HT-29 (cell line): ENCODE data around the gene NPM1. TPM values are rescaled to one million over a fixed set of nuclear protein-coding genes. Genes with fewer than 3 reads are reported as not detected.

Experiments used
- DNase-seq: peaks from one replicate; pipeline ENCODE4 v3.0.0-alpha.2; 2015; ENCODE audit warnings: low spot score
- total RNA-seq: library from RNA; depleted of rRNA; stranded (reverse); fragments of >200 nt; shearing (Covaris generic); gene quantifications from 2 replicates; pipeline ENCODE4 v1.2.3, GENCODE V29; 2014

The NPM1 gene
- total RNA-seq, 1 experiment from 2014 or later, result 896 TPM

GRCh38 chr5:171427318-171428167, 39.9 kb downstream of the NPM1 start:
- no peak for DNase-seq

GRCh38 chr5:171428168-171428696, 40.6 kb downstream of the NPM1 start:
- DNase-seq, result no peak

GRCh38 chr5:171428809-171429542, 41.3 kb downstream of the NPM1 start:
- DNase-seq, result no peak

GRCh38 chr5:171429543-171429910, 41.9 kb downstream of the NPM1 start:
- no peak for DNase-seq

GRCh38 chr5:171431251-171431777, 43.7 kb downstream of the NPM1 start:
- no peak for DNase-seq

- DNase-seq, result no peak
Measured at GRCh38 chr5:171432076-171432475, 44.4 kb downstream of the NPM1 start.

- no peak for DNase-seq
Measured at GRCh38 chr5:171432583-171433351, 45.1 kb downstream of the NPM1 start.

GRCh38 chr5:171433352-171433698, 45.7 kb downstream of the NPM1 start:
- DNase-seq, result no peak

GRCh38 chr5:171433982-171434676, 46.5 kb downstream of the NPM1 start:
- DNase-seq, result no peak

- DNase-seq, result no peak
Measured at GRCh38 chr5:171434874-171435273, 47.2 kb downstream of the NPM1 start.

GRCh38 chr5:171435908-171436307, 48.3 kb downstream of the NPM1 start:
- no peak for DNase-seq

GRCh38 chr5:171436804-171437285, 49.2 kb downstream of the NPM1 start:
- no peak for DNase-seq

- DNase-seq, result no peak
Measured at GRCh38 chr5:171437286-171437821, 49.7 kb downstream of the NPM1 start.

- no peak for DNase-seq
Measured at GRCh38 chr5:171438738-171439137, 51.1 kb downstream of the NPM1 start.

- no peak for DNase-seq
Measured at GRCh38 chr5:171441246-171441791, 53.7 kb downstream of the NPM1 start.

GRCh38 chr5:171442287-171443042, 54.8 kb downstream of the NPM1 start:
- no peak for DNase-seq

GRCh38 chr5:171444582-171444981, 56.9 kb downstream of the NPM1 start:
- no peak for DNase-seq

GRCh38 chr5:171445644-171446516, 58.2 kb downstream of the NPM1 start:
- DNase-seq, result no peak

GRCh38 chr5:171447226-171447625, 59.6 kb downstream of the NPM1 start:
- no peak for DNase-seq
